GM18868 (cell line): Measurements from ENCODE around the gene PIP5K1B.
A peak's percentile ranks its signal among the peaks of the same experiment; 100 is the strongest.
"Not testable (repeated sequence)": the region's sequence is repeated elsewhere in the genome, so short reads cannot be mapped to it uniquely, and the experiment has no call there.

Experiments
- ATAC-seq: cut with Tn5 transposase; IDR thresholded peaks from one replicate; pipeline ENCODE4 v1.9.1; 2021; ENCODE audit warnings: mild to moderate bottlenecking, moderate library complexity; ENCODE audit not compliant: unreplicated experiment

PIP5K1B gene

DNA sequence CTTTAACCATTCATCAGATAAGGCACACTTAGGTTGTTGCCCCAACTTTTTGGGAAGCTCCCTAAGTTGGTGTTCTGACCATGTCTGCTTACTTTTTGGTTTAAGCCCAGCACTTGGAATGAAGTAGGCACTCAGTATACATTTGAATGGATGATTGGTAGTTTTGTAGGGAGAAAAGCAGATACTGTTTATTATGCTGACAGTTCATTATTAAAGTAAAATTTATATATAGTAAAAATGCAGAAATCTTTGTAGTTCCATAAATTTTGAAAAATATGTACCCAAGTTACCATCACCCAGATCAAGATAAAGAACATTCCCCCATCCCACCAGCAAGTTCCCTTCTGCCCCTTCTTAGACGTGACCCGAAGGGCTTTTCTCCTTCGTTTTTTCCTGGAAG is 273.5 kb downstream of the PIP5K1B start:
- ATAC-seq = no peak

GRCh38 chr9:68979538-68980314 is 274.7 kb downstream of the PIP5K1B start:
- ATAC-seq = no peak

DNA sequence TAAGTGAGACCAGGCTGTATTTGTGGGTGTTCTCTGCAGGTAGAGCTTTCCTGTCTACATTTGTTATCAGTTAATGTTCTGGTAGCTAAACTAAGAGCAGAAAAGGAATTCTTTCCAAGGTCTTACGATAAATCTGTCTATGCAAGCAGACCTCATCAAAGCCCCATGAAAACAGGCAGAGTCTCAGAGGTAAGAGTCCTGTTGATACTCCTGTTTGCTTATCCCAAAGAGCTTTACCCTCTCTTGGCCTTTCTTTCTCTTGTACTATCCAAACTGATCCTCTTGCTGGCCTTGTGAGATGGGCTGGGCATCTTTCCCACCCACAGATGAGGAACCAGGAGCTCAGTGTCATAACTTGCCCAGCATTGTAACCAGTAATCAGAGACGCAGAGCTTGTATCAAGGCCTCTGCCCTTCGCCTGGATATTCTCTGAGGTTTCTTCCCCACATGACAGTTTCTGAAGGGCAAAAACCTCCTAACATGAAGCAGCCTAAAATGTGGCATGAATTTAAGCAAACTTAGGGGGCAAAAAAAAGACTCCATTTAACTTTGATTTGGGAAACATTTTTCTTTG is 275.4 kb downstream of the PIP5K1B start:
- ATAC-seq = no peak

GRCh38 chr9:68981789-68982188 is 276.7 kb downstream of the PIP5K1B start:
- peak; percentile 46 for ATAC-seq

DNA sequence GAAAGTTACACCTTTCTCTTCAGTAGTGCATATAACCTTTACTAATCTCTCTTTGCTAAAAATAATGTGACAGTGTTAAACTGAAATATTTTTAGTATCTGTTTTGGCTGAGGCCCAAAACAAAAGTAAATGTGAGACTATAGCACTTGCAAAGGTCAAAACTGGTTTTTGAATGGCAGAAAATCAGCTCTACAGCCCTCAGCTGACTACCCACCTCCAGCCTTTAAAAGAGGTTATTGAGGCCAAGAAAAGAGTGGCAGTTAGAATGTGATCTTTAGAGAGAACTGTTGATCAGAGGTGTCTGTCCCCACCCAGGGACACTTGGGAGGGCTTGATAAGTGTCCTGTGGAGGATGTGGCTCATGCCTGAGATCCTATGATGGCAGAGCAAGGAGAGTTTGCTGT is 278.0 kb downstream of the PIP5K1B start:
- peak; percentile 42 for ATAC-seq

DNA sequence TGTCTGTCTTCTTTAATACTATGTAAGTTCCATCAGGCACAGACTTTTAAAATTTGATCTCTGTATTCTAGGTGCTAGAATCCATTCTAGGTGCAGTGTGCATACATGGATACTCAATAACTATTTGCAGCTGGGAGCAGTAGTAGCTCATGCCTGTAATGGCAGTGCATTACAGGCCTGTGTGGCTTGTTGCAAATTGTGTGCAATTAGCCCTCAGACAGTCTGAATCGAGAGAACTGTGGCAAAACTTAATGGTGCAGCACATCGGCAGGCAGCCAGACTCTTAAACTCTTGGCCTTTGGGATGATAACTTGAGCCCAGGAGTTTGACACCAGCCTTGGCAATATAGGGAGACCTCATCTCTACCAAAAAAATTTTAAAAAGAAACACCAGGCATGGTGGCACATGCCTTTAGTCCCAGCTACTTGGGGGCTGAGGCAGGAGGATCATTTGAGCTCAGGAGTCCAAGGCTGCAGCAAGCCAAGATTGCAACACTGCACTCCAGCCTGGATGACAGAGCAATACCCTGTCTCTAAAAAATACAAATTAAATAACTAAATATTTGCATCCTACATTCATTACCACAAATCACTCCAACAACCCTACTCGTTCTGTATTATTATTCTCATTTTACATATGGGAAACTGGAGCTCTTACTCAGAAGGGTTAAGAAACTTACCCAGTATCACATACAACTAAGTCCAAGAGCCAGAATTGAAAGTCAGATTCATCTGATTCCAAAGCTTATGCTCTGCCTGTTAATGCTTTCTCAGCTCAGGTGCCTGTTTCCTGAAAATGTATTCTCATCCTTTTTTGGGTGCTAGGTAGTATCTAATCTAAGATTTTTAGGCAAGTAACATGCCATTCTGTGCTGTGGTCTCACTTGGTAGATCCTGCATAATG is 278.7 kb downstream of the PIP5K1B start:
- ATAC-seq = peak; percentile 26

- not testable (repeated sequence) for ATAC-seq
These were observed 281.9 kb downstream of the PIP5K1B start for GRCh38 chr9:68986949-68987348.

GRCh38 chr9:68991457-68991856 is 286.4 kb downstream of the PIP5K1B start:
- ATAC-seq = no peak

DNA sequence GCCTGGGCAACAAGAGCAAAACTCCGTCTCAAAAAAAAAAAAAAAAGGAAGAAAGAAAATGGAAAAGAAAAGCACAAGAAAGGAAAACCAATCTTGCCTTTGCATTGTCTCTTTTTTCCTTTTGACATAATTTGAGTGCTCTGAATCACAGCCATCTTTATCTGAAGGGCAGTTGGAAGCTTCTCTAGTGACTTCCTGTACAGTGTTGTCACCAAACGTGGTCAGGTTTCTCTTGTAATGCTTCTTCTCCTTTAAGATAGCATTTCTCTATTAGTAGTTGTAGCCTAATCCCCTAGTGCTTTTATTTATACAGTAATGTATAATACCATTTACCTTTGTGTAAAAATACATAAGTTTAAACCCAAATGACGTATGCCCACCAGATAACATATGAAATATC is 290.7 kb downstream of the PIP5K1B start:
- no peak for ATAC-seq

- ATAC-seq = no peak
These were observed 291.4 kb downstream of the PIP5K1B start for GRCh38 chr9:68996462-68996861.

- no peak for ATAC-seq
These were observed 292.6 kb downstream of the PIP5K1B start for GRCh38 chr9:68997666-68998065.

- ATAC-seq = no peak
These were observed 293.3 kb downstream of the PIP5K1B start for GRCh38 chr9:68998385-68998784.

- no peak for ATAC-seq
These were observed 293.8 kb downstream of the PIP5K1B start for GRCh38 chr9:68998812-68999211.

DNA sequence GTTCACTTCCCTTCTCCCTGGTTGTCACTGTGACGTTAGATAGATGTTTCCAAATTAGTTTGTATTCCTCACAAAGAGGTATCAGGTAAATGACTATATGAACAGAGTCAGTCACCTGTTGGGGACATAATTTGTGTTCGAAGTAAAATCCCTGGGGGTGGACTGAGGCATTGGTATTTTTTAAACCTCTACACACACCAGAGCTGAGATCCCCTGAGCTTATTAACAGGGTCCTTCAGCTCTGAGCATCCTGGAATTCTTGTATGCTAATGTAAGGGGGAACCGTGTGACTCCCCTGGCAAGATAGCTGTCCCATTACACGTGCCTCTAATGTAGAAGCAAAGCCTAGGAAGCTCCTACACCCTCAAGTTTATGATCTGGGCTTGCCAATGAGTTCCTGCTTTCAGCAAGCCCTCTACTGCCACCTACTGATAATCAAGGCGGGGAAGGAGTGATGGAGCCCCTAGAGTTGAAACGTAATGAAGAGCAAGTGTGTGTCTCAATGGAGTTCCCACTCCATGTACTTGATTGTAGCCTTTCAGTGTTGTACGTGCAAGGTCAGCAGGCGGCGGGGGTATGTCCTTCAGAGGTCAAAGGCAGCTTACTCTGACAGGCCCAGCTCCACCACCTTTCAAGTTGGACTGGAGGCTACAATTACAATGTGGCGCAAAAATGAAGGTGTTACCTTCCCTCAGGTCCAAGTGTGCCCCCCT is 294.5 kb downstream of the PIP5K1B start:
- ATAC-seq = peak; percentile 93

DNA sequence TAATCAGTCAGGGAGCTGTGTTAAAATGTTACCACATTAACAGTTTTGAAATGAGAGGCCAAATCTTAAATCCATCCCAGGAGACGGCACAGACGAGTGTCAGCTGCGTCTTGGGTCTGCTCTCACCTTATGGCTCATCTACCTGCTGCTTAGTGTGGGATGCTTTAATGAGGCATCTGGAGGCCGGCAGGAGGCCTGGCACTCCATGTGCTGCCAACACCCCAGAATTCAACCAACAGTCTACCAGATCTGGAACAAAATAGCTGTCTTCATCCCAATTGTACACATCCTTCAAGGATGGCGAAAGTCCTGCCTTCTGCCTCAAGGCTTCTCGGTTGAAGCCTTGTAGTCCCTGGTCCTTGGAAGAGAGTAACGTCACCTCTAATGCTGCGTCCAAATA is 296.9 kb downstream of the PIP5K1B start:
- ATAC-seq = no peak

- no peak for ATAC-seq
These were observed 298.0 kb downstream of the PIP5K1B start for GRCh38 chr9:69003051-69003450.

DNA sequence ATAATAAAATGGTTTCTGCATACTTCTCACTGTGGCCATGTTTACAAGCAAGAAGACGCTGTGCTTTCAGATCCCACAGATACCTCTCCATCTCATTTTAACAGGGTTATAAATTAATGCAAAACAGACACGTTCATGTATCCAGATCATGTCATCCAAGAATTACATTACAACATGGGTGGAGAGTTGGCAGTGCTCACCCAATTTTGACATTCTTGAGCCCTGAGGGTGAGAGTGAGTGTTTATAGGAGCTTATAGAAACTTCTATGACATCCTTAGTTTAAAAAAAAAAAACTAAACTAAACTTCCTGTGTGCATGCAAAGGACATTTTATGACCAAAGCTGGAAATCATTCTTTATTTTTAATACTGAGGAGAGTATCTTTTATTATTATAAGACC is 299.8 kb downstream of the PIP5K1B start:
- ATAC-seq = no peak

- no peak for ATAC-seq
These were observed 304.7 kb downstream of the PIP5K1B start for GRCh38 chr9:69009708-69010107.

DNA sequence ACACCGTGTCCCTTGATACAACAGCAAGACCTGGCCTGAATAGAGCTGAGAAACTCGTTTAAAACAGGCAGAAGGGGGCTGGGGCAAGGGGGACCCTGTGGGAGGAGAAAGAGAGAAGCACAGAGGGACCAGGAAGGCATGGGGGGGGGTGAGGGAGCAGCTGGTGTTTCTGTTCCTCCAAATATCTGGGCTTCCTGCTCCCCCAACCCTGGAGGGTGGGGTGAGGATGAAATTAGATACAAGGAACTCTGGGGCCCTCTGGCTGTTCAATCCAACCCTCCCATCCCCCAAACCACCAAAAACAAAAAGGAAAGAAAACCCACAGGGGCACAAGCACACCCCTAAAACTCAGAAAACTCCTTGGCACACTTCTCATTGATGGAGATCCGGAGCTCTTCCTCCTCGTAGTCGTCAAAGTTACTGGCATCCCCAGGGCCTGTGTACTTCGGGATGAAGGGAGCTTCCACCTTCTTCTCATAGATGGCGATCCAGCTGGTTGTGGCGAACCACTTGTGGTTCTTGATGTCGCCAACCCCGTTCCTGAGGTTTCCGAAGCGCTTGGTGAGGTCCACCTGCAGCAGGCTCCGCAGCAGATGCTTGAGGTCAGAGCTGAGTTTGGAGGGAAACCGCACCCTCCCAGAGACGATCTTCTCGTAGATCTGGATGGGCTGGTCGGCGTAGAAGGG is 307.8 kb downstream of the PIP5K1B start:
- ATAC-seq = no peak

GRCh38 chr9:69013382-69013727 is 308.3 kb downstream of the PIP5K1B start:
- ATAC-seq = no peak

DNA sequence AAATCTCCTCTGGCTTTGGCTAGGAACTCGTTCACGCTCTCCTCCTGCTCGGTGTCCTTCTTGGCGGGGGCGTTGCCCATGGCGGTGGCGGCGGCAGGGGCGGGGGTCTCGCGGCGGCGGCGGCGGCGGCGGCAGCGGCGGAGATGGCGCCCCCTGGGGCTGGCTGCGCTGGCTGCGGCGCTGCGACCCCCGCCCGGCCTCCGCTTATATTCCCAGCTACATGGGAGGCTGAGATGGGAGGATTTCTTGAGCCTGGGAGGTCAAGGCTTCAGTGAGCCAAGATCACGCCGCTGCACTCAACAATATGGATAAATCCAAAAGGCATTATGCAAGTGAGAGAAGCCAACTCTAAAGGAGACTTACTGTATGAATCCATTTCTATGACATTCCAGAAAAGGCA is 309.0 kb downstream of the PIP5K1B start, which contains the start of gene PRKACG:
Gene PRKACG (minus strand): TSS at position 101 of the 400 bp plus-strand sequence. CDS start 21 bp downstream, at position 80.
- ATAC-seq = no peak
